Lung (tissue), 12 donors: Measurements from ENCODE around the gene ITGA11. TPM values are rescaled to one million over a fixed set of nuclear protein-coding genes. Genes with fewer than 3 reads are reported as not detected.

Experiments used
- ATAC-seq: fragments of 200-7000 bp; cut with Tn5 transposase; one replicate; pipeline ENCODE4 v1.9.1; 2020; ENCODE audit warnings: moderate number of reproducible peaks; ENCODE audit not compliant: insufficient read depth, low FRiP score
- DNase-seq, 3 donors: peaks; one replicate each; pipeline ENCODE4 v3.0.0-alpha.2; 2013 to 2017
- H3K27ac ChIP-seq, 2 donors: one replicate each; pipeline ENCODE4 v1.5.1; 2013; ENCODE audit warnings: mild to moderate bottlenecking in 2 of 2, moderate library complexity in 2 of 2, control low read depth in 1 of 2, inconsistent platforms in 1 of 2, low read depth in 1 of 2, low read length in 1 of 2
- H3K27me3 ChIP-seq, 3 donors: one replicate each; pipeline ENCODE4 v1.5.1; 2013; ENCODE audit warnings: low read length in 2 of 3; ENCODE audit not compliant: control insufficient read depth in 3 of 3, insufficient read depth in 3 of 3
- H3K36me3 ChIP-seq, 4 donors: one replicate each; pipeline ENCODE4 v1.5.1; 2013; ENCODE audit warnings: low read length in 4 of 4, mild to moderate bottlenecking in 1 of 4, moderate library complexity in 1 of 4; ENCODE audit not compliant: control insufficient read depth in 4 of 4, insufficient read depth in 4 of 4
- H3K4me1 ChIP-seq, 5 donors: one replicate each; pipeline ENCODE4 v1.5.1; 2013; ENCODE audit warnings: low read length in 5 of 5, mild to moderate bottlenecking in 2 of 5, moderate library complexity in 1 of 5; ENCODE audit not compliant: control insufficient read depth in 5 of 5, insufficient read depth in 5 of 5
- H3K4me3 ChIP-seq: one replicate; pipeline ENCODE4 v1.5.1; 2013; ENCODE audit warnings: mild to moderate bottlenecking, control low read depth, moderate library complexity
- H3K9ac ChIP-seq, 2 donors: one replicate each; pipeline ENCODE4 v1.5.1; 2013; ENCODE audit warnings: low read length in 2 of 2, control low read depth in 1 of 2; ENCODE audit not compliant: insufficient read depth in 1 of 2
- H3K9me3 ChIP-seq, 4 donors: one replicate each; pipeline ENCODE4 v1.5.1; 2013; ENCODE audit warnings: low read length in 3 of 4, mild to moderate bottlenecking in 1 of 4, moderate library complexity in 1 of 4; ENCODE audit not compliant: control insufficient read depth in 4 of 4, insufficient read depth in 3 of 4
- WGBS, 2 donors: extraction: QIAGEN DNeasy Blood & Tissue Kit; methylation state at CpG; one replicate each; pipeline ENCODE4 v1.1.7; 2013; 5-methylcytosine and 5-hydroxymethylcytosine counted together
- polyA plus RNA-seq, 2 donors: library from polyadenylated mRNA; stranded (reverse); fragments of 200-250 nt; gene quantifications; one replicate each; pipeline ENCODE4 v1.2.1, GENCODE V29; 2013
- total RNA-seq, 2 donors: library from RNA; depleted of rRNA in 1 of 2; stranded (reverse); fragments of >200 nt in 1 of 2; gene quantifications; one replicate each; pipeline ENCODE4 v1.2.1, GENCODE V29; 2014 to 2021
- TF ChIP-seq, protein P1 (sequence below): IDR thresholded peaks from 2 replicates; pipeline ENCODE4 v1.5.1; 2012; ENCODE audit warnings: mild to moderate bottlenecking; ENCODE audit errors: control extremely low read depth, extremely low read depth
- donor health status: control.
- donor health status: control.
- donor health status: Bipolar disorder and iron deficiency.
- donor health status: healthy.
- donor health status: DM: yes; HTN: yes; CAD: no.

The ITGA11 gene
- total and polyA plus RNA-seq, 4 donors, result 0.35 to 1.8 (median 1.0) TPM

DNA sequence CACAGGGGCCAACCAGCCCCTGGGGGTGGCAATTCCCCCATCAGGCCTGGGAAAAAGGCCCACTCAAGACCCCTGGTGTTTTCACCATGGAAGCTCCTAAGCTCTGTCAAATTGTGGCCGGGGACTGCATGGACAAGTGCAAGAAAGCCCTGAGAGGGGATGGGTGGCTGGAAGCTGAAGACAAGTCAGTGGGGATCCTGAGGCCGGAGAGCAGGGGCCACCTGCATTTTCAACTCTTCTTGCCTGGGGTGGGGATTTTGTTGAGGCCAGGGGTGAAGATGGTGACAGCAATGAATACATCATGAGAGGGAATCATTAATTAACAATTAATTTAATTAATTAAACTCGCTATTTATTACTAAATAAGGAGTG is 120.5 kb downstream of the ITGA11 start:
- Histone ChIP-seq H3K9me3 (no peaks in the 10 kb centered on the region), H3K9ac (no peak overlapping the region), H3K4me1 (peaks cover 0 to 12% (median 0%) of the 10 kb centered on the region in 5 donors), H3K36me3 (no peaks in the 10 kb centered on the region), H3K27ac (no peak overlapping the region), H3K4me3 (no peak overlapping the region), H3K27me3 (no peaks in the 10 kb centered on the region)
- TF ChIP-seq, protein P1, sequence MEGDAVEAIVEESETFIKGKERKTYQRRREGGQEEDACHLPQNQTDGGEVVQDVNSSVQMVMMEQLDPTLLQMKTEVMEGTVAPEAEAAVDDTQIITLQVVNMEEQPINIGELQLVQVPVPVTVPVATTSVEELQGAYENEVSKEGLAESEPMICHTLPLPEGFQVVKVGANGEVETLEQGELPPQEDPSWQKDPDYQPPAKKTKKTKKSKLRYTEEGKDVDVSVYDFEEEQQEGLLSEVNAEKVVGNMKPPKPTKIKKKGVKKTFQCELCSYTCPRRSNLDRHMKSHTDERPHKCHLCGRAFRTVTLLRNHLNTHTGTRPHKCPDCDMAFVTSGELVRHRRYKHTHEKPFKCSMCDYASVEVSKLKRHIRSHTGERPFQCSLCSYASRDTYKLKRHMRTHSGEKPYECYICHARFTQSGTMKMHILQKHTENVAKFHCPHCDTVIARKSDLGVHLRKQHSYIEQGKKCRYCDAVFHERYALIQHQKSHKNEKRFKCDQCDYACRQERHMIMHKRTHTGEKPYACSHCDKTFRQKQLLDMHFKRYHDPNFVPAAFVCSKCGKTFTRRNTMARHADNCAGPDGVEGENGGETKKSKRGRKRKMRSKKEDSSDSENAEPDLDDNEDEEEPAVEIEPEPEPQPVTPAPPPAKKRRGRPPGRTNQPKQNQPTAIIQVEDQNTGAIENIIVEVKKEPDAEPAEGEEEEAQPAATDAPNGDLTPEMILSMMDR, result no peak
- ATAC-seq (no peak), DNase-seq (no peak)
- 95 to 100% methylated on average over 3 of the region's 3 CpGs for WGBS, 2 donors

DNA sequence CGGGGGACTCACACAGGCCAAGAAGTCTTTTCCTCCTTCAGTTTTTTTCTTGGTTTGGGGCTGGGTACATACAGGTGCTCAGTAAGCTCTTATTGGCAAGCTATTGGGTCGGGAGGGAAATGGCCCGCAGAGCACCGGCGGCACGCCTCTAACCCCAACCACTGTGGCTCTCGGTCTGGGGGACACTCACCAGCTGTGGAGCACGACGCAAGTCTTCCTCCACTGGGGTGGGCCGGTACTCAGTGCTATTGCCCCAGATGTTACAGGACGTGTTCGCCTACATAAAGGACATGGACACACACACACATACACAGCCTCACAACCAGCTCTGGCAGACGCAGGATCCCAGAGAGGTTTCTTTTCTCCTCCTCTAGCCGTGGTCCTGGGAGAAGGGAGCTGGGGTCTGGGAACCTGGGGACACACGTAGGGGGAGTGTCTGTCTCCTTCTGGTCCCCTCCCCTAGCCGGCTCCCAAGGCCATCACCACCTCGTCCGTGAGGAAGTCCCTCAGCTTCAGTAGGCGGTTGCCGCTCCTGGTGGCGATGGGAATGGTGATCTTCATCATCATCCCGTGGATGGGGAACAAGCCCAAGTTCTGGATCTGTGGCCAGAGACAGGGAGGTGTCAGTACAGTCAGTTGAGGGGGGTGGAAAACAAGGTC is 121.0 kb downstream of the ITGA11 start:
- Histone ChIP-seq H3K36me3 (no peaks in the 10 kb centered on the region), H3K4me1 (peaks cover 0 to 15% (median 0%) of the 10 kb centered on the region in 5 donors), H3K9ac (no peak overlapping the region), H3K9me3 (no peaks in the 10 kb centered on the region), H3K27me3 (no peaks in the 10 kb centered on the region), H3K27ac (no peak overlapping the region), H3K4me3 (no peak overlapping the region)
- no peak for ATAC-seq
- 91 to 92% methylated on average over 22 of the region's 22 CpGs for WGBS, 2 donors
- no peak for DNase-seq
- TF ChIP-seq, protein P1, result no peak

DNA sequence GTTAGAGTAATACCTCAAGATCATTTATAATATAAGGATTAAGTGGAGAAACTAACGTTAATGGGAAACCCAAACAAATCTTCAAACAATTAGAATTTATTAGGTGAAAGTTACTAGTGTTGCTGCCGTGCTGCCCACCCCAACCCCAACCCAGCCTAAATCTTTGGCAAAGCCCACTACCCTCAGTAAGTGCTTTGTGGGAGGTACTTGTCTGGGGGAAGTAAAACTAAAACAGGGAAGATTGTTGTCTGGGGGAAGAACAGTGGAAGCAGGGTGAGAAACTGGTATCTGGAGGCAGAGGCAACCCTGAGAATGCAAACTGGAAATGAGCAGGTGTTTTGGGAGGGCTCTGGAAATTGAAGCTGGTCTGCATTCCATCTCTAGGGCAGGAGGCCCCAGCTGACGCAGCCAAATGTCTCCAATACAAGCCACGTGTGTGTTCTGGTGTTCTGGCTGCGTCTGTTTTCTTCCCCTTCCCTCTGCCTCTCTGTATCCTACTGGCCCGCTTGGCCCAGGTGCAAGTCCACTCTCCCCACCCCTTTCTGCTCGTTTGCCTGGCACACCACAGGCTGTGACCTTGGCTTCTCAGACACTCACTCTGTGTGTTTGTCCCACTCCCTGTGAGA is 121.7 kb downstream of the ITGA11 start:
- Histone ChIP-seq H3K4me3 (no peak overlapping the region), H3K4me1 (peaks cover 0 to 15% (median 0%) of the 10 kb centered on the region in 5 donors), H3K36me3 (no peaks in the 10 kb centered on the region), H3K9ac (no peak overlapping the region), H3K27ac (no peak overlapping the region), H3K27me3 (no peaks in the 10 kb centered on the region), H3K9me3 (no peaks in the 10 kb centered on the region)
- WGBS, 2 donors, result 63 to 78% methylated on average over 7 of the region's 7 CpGs
- TF ChIP-seq, protein P1, result no peak
- DNase-seq (peak; percentile 18 to 39 (median 35)), ATAC-seq (no peak)
